Endothelial cell of umbilical vein (primary cell): Measurements from ENCODE around the gene SIRT2.

ENCODE experiments used
- POLR2A ChIP-seq: IDR thresholded peaks from 2 replicates; pipeline ENCODE4 v1.6.1; 2012; ENCODE audit warnings: low read depth, mild to moderate bottlenecking, control low read depth, low read length
- POLR2AphosphoS5 ChIP-seq: IDR thresholded peaks from 2 replicates; pipeline ENCODE4 v1.6.1; 2012; ENCODE audit warnings: low read depth, mild to moderate bottlenecking, control low read depth, low read length, moderate library complexity; ENCODE audit not compliant: insufficient read depth
- TF ChIP-seq, protein P1 (sequence below), 2 donors: IDR thresholded peaks; 1 replicate in 1 of 2; 2 replicates in 1 of 2; pipeline ENCODE4 v1.5.1; 2011; ENCODE audit warnings: low read length in 2 of 2, mild to moderate bottlenecking in 2 of 2, moderate library complexity in 2 of 2, control low read depth in 1 of 2, inconsistent platforms in 1 of 2, low read depth in 1 of 2; ENCODE audit not compliant: insufficient read depth in 1 of 2; ENCODE audit errors: extremely low read depth in 1 of 2
- TF ChIP-seq, protein P2 (sequence below): IDR thresholded peaks from 2 replicates; pipeline ENCODE4 v1.6.1; 2011; ENCODE audit not compliant: insufficient read depth, insufficient read length

DNA sequence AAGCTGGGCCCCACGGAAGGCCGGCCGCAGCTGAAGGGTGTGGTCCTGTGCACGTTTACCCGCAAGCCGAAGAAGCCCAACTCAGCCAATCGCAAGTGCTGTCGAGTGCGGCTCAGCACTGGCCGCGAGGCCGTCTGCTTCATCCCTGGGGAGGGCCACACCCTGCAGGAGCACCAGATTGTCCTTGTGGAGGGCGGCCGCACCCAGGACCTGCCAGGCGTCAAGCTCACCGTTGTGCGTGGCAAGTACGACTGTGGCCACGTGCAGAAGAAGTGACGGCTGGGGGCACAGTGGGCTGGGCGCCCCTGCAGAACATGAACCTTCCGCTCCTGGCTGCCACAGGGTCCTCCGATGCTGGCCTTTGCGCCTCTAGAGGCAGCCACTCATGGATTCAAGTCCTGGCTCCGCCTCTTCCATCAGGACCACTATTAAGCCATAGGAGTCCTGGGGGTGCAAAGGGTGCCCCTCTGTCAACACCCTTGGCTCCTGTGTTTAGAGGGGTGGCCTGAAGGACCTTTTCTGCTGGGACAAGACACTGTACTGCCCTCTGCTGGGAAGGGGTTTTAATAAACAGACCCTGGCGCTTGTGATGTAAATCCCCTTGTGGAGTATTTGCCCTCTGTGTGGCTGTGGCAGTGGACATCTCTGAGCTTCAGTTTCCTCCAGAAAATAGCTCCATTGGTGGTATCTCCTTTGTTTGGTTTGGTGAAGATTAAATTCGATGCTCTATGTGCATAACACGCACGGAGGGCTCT is 33.2 kb upstream of the SIRT2 start:
- TF ChIP-seq, protein P1, sequence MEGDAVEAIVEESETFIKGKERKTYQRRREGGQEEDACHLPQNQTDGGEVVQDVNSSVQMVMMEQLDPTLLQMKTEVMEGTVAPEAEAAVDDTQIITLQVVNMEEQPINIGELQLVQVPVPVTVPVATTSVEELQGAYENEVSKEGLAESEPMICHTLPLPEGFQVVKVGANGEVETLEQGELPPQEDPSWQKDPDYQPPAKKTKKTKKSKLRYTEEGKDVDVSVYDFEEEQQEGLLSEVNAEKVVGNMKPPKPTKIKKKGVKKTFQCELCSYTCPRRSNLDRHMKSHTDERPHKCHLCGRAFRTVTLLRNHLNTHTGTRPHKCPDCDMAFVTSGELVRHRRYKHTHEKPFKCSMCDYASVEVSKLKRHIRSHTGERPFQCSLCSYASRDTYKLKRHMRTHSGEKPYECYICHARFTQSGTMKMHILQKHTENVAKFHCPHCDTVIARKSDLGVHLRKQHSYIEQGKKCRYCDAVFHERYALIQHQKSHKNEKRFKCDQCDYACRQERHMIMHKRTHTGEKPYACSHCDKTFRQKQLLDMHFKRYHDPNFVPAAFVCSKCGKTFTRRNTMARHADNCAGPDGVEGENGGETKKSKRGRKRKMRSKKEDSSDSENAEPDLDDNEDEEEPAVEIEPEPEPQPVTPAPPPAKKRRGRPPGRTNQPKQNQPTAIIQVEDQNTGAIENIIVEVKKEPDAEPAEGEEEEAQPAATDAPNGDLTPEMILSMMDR (IDR thresholded peaks at IDR 0.05; ENCODE audit: extremely low read depth in 1 of 2, insufficient read depth in 1 of 2, low read depth in 1 of 2, low read length in 2 of 2): peak; percentile 28 to 41
- TF ChIP-seq POLR2A (no peak), POLR2AphosphoS5 (no peak)
- TF ChIP-seq, protein P2, sequence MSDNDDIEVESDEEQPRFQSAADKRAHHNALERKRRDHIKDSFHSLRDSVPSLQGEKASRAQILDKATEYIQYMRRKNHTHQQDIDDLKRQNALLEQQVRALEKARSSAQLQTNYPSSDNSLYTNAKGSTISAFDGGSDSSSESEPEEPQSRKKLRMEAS: no peak
